GM12891 (cell line): ENCODE measurements around the gene STYXL2.

Experiments used
- DNase-seq: peaks from one replicate; pipeline ENCODE4 v3.0.0; 2011; ENCODE audit warnings: low spot score; ENCODE audit not compliant: insufficient read length
- FAIRE-seq: peaks from 2 replicates; lab custom pipeline; 2011; peaks lifted over from hg19 to GRCh38; lab: Jason Lieb, UNC
- PAX5 ChIP-seq: IDR thresholded peaks from 2 replicates; pipeline ENCODE4 v1.6.1; 2011; ENCODE audit warnings: low read length, moderate library complexity, mild to moderate bottlenecking; ENCODE audit not compliant: insufficient read depth, severe bottlenecking
- POLR2A ChIP-seq: IDR thresholded peaks from 2 replicates; pipeline ENCODE4 v1.6.1; 2011; ENCODE audit warnings: low read depth, low read length, control low read depth
- POLR2AphosphoS5 ChIP-seq: IDR thresholded peaks from 2 replicates; pipeline ENCODE4 v1.6.1; 2011; ENCODE audit warnings: low read depth, low read length, control low read depth
- POU2F2 ChIP-seq: IDR thresholded peaks from 2 replicates; pipeline ENCODE4 v1.6.1; 2011; ENCODE audit warnings: low read depth, mild to moderate bottlenecking, control low read depth, low read length, moderate library complexity
- SPI1 ChIP-seq: IDR thresholded peaks from 2 replicates; pipeline ENCODE4 v1.6.1; 2011; ENCODE audit warnings: low read depth, low read length, control low read depth
- TAF1 ChIP-seq: IDR thresholded peaks from 2 replicates; pipeline ENCODE4 v1.6.1; 2011; ENCODE audit warnings: low read depth, low read length, control low read depth

Gene STYXL2

GRCh38 chr1:167088746-167089417 lies 5.0 kb upstream of the STYXL2 start:
- TF ChIP-seq POU2F2 (no peak), PAX5 (no peak), POLR2AphosphoS5 (no peak), TAF1 (no peak), POLR2A (no peak), SPI1 (no peak)
- FAIRE-seq (no peak), DNase-seq (no peak)

- FAIRE-seq (no peak), DNase-seq (no peak)
- TF ChIP-seq POLR2A = no peak
- TF ChIP-seq TAF1 = no peak
- no peak for TF ChIP-seq POU2F2
- no peak for TF ChIP-seq SPI1
- no peak for TF ChIP-seq PAX5
- TF ChIP-seq POLR2AphosphoS5 = no peak
These were observed 3.9 kb upstream of the STYXL2 start for GRCh38 chr1:167089939-167090313.

- peak; percentile 90 for TF ChIP-seq SPI1
- TF ChIP-seq POU2F2 = no peak
- no peak for DNase-seq
These were observed 3.4 kb upstream of the STYXL2 start, which contains the start of gene GPA33 for GRCh38 chr1:167090314-167090942. TSS of gene GPA33 (minus strand) at chr1:167090377. CDS start at chr1:167090287, 90 bp downstream.

GRCh38 chr1:167092653-167093052 lies 1.2 kb upstream of the STYXL2 start:
- no peak for DNase-seq
- TF ChIP-seq POU2F2 (no peak), POLR2A (no peak), TAF1 (no peak), PAX5 (no peak), POLR2AphosphoS5 (no peak), SPI1 (no peak)
- no peak for FAIRE-seq

More at GRCh38 chr1:167090314-167090942, 3.4 kb upstream of the STYXL2 start, which contains the start of gene GPA33:
- FAIRE-seq = peak; percentile 71

- DNase-seq (no peak), FAIRE-seq (no peak)
- TF ChIP-seq POU2F2 (no peak), PAX5 (no peak), TAF1 (no peak), POLR2AphosphoS5 (no peak), POLR2A (no peak), SPI1 (no peak)
These were observed 815 bp downstream of the STYXL2 start for GRCh38 chr1:167094690-167095089.

- no peak for DNase-seq
- no peak for FAIRE-seq
- TF ChIP-seq POLR2AphosphoS5 (no peak), PAX5 (no peak), SPI1 (no peak)
These were observed 1.5 kb downstream of the STYXL2 start for GRCh38 chr1:167095368-167095767.

- DNase-seq = no peak
- TF ChIP-seq POU2F2 = no peak
- no peak for TF ChIP-seq POLR2A
- no peak for TF ChIP-seq PAX5
- no peak for FAIRE-seq
These were observed 6.0 kb downstream of the STYXL2 start for GRCh38 chr1:167099851-167100250.

GRCh38 chr1:167100730-167101129 lies 6.9 kb downstream of the STYXL2 start:
- no peak for DNase-seq
- TF ChIP-seq POU2F2 (no peak), PAX5 (no peak), TAF1 (no peak), POLR2A (no peak), POLR2AphosphoS5 (no peak), SPI1 (no peak)
- FAIRE-seq = no peak

- DNase-seq (no peak), FAIRE-seq (no peak)
- TF ChIP-seq SPI1 (no peak), TAF1 (no peak), POLR2AphosphoS5 (no peak), PAX5 (no peak), POLR2A (no peak), POU2F2 (no peak)
These were observed 7.9 kb downstream of the STYXL2 start for GRCh38 chr1:167101754-167102153.

GRCh38 chr1:167102906-167103573 lies 9.2 kb downstream of the STYXL2 start:
- TF ChIP-seq PAX5 (no peak), POU2F2 (no peak), POLR2A (no peak), SPI1 (no peak), POLR2AphosphoS5 (no peak), TAF1 (no peak)
- FAIRE-seq = no peak
- DNase-seq = no peak
